H9 (cell line): Measurements from ENCODE around the gene TOR1B. TPM values are rescaled to one million over a fixed set of nuclear protein-coding genes. Genes with fewer than 3 reads are reported as not detected.

Source experiments
- DNase-seq: peaks from one replicate; pipeline ENCODE4 v3.0.0-alpha.2; 2017
- H2AFZ ChIP-seq: one replicate; pipeline ENCODE4 v1.6.1; 2013; ENCODE audit warnings: mild to moderate bottlenecking, low read length, control low read depth, moderate library complexity
- H2AK5ac ChIP-seq: 2 replicates; pipeline ENCODE4 v1.6.1; 2013; ENCODE audit warnings: low read length, control low read depth, mixed read lengths; ENCODE audit not compliant: insufficient read length
- H2BK120ac ChIP-seq: one replicate; pipeline ENCODE4 v1.6.1; 2013; ENCODE audit warnings: low read depth, mild to moderate bottlenecking, low read length, control low read depth, inconsistent platforms; ENCODE audit not compliant: poor library complexity, severe bottlenecking
- H2BK12ac ChIP-seq: 2 replicates; pipeline ENCODE4 v1.6.1; 2013; ENCODE audit warnings: low read length, control low read depth, mixed read lengths, low read depth; ENCODE audit not compliant: insufficient read length
- H2BK15ac ChIP-seq: 2 replicates; pipeline ENCODE4 v1.6.1; 2013; ENCODE audit warnings: low read depth, low read length, control low read depth
- H2BK20ac ChIP-seq: one replicate; pipeline ENCODE4 v1.6.1; 2013; ENCODE audit warnings: low read depth, mild to moderate bottlenecking, low read length, control low read depth, inconsistent platforms; ENCODE audit not compliant: poor library complexity, severe bottlenecking
- H2BK5ac ChIP-seq: 2 replicates; pipeline ENCODE4 v1.6.1; 2013; ENCODE audit warnings: low read length, control low read depth, mixed read lengths; ENCODE audit not compliant: insufficient read length
- H3K14ac ChIP-seq: 2 replicates; pipeline ENCODE4 v1.6.1; 2013; ENCODE audit warnings: low read length, control low read depth; ENCODE audit not compliant: insufficient read depth
- H3K18ac ChIP-seq: 2 replicates; pipeline ENCODE4 v1.6.1; 2013; ENCODE audit warnings: low read depth, mild to moderate bottlenecking, mixed read lengths, low read length, control low read depth; ENCODE audit not compliant: insufficient read length
- H3K23ac ChIP-seq: 2 replicates; pipeline ENCODE4 v1.6.1; 2013; ENCODE audit warnings: low read length, control low read depth, mixed read lengths, low read depth; ENCODE audit not compliant: insufficient read length
- H3K23me2 ChIP-seq: 2 replicates; pipeline ENCODE4 v1.6.1; 2013; ENCODE audit warnings: low read depth, mild to moderate bottlenecking, mixed read lengths, low read length, control low read depth; ENCODE audit not compliant: insufficient read length, poor library complexity, severe bottlenecking
- H3K27ac ChIP-seq: 2 replicates; pipeline ENCODE4 v1.5.1; 2013; ENCODE audit warnings: low read length, control low read depth, mixed read lengths, low read depth; ENCODE audit not compliant: insufficient read length
- H3K27me3 ChIP-seq: 2 replicates; pipeline ENCODE4 v1.6.1; 2013; ENCODE audit warnings: low read length, control low read depth, inconsistent platforms; ENCODE audit not compliant: insufficient read depth
- H3K4ac ChIP-seq: 2 replicates; pipeline ENCODE4 v1.6.1; 2013; ENCODE audit warnings: low read depth, mild to moderate bottlenecking, control low read depth, inconsistent platforms, low read length, moderate library complexity
- H3K4me1 ChIP-seq: 2 replicates; pipeline ENCODE4 v1.6.1; 2013; ENCODE audit warnings: low read length, control low read depth, inconsistent platforms; ENCODE audit not compliant: insufficient read depth
- H3K4me2 ChIP-seq: 2 replicates; pipeline ENCODE4 v1.6.1; 2013; ENCODE audit warnings: low read length, control low read depth, mixed read lengths; ENCODE audit not compliant: insufficient read length, insufficient read depth
- H3K56ac ChIP-seq: 2 replicates; pipeline ENCODE4 v1.6.1; 2013; ENCODE audit warnings: low read depth, mild to moderate bottlenecking, mixed read lengths, low read length, control low read depth; ENCODE audit not compliant: insufficient read length
- H3K79me1 ChIP-seq: 2 replicates; pipeline ENCODE4 v1.6.1; 2013; ENCODE audit warnings: low read depth, mild to moderate bottlenecking, moderate library complexity, low read length, control low read depth, inconsistent platforms; ENCODE audit not compliant: insufficient read depth, poor library complexity, severe bottlenecking
- H3K79me2 ChIP-seq: 2 replicates; pipeline ENCODE4 v1.6.1; 2013; ENCODE audit warnings: low read length, control low read depth, inconsistent platforms; ENCODE audit not compliant: insufficient read depth
- H3K9ac ChIP-seq: 2 replicates; pipeline ENCODE4 v1.6.1; 2013; ENCODE audit warnings: low read length, control low read depth, mixed read lengths; ENCODE audit not compliant: insufficient read length; ENCODE audit errors: extremely low read depth
- H3K9me3 ChIP-seq: one replicate; pipeline ENCODE4 v1.6.1; 2013; ENCODE audit warnings: low read depth, low read length, inconsistent platforms; ENCODE audit not compliant: control insufficient read depth
- H3T11ph ChIP-seq: one replicate; pipeline ENCODE4 v1.6.1; 2013; ENCODE audit warnings: mild to moderate bottlenecking, low read length, control low read depth, inconsistent platforms
- H4K20me1 ChIP-seq: one replicate; pipeline ENCODE4 v1.6.1; 2013; ENCODE audit not compliant: control insufficient read depth, insufficient read length, insufficient read depth
- H4K5ac ChIP-seq: 2 replicates; pipeline ENCODE4 v1.6.1; 2013; ENCODE audit warnings: low read depth, mild to moderate bottlenecking, mixed read lengths, low read length, control low read depth; ENCODE audit not compliant: insufficient read length
- H4K8ac ChIP-seq: replicated peaks from 2 replicates; pipeline ENCODE4 v1.6.1; 2013; ENCODE audit warnings: low read length, control low read depth, mixed read lengths, low read depth; ENCODE audit not compliant: insufficient read length
- H4K91ac ChIP-seq: 2 replicates; pipeline ENCODE4 v1.6.1; 2013; ENCODE audit warnings: low read depth, mild to moderate bottlenecking, moderate library complexity, mixed read lengths, low read length, control low read depth; ENCODE audit not compliant: insufficient read length
- H3K27ac Mint-ChIP-seq, 3 experiments: 2 replicates in 2 of 3; 3 replicates in 1 of 3; pipeline ENCODE4 v1.8.0; 2020 to 2021; ENCODE audit warnings: mixed read lengths in 3 of 3, mild to moderate bottlenecking in 1 of 3, moderate library complexity in 1 of 3
- H3K27me3 Mint-ChIP-seq: 2 replicates; pipeline ENCODE4 v1.8.0; 2021; ENCODE audit warnings: low read depth, mild to moderate bottlenecking, moderate library complexity, mixed read lengths
- H3K36me3 Mint-ChIP-seq, 3 experiments: 2 replicates in 2 of 3; 3 replicates in 1 of 3; pipeline ENCODE4 v1.8.0; 2020 to 2021; ENCODE audit warnings: low read depth in 3 of 3, mixed read lengths in 3 of 3; ENCODE audit not compliant: insufficient read depth in 1 of 3
- H3K4me1 Mint-ChIP-seq, 2 experiments: 2 replicates each; pipeline ENCODE4 v1.8.0; 2020; ENCODE audit warnings: mixed read lengths in 2 of 2
- H3K4me3 Mint-ChIP-seq, 2 experiments: 2 replicates in 1 of 2; 3 replicates in 1 of 2; pipeline ENCODE4 v1.8.0; 2020 to 2021; ENCODE audit warnings: mild to moderate bottlenecking in 2 of 2, mixed read lengths in 2 of 2, moderate library complexity in 1 of 2
- H3K9me3 Mint-ChIP-seq, 2 experiments: 2 replicates in 1 of 2; 3 replicates in 1 of 2; pipeline ENCODE4 v1.8.0; 2020; ENCODE audit warnings: mild to moderate bottlenecking in 2 of 2, mixed read lengths in 2 of 2, moderate library complexity in 1 of 2
- WGBS: extraction: QIAGEN DNeasy Blood & Tissue Kit; methylation state at CpG from one replicate; pipeline ENCODE4 v1.1.7; 2013; ENCODE audit warnings: missing lambda C conversion rate, low lambda C conversion rate, mixed read lengths; ENCODE audit not compliant: insufficient read length; ENCODE audit errors: extremely low coverage; 5-methylcytosine and 5-hydroxymethylcytosine counted together
- total RNA-seq: library from RNA; stranded (reverse); gene quantifications from 2 replicates; pipeline ENCODE4 v1.2.1, GENCODE V29; 2021
- TF ChIP-seq, protein P1 (sequence below): fragments of 200-600 bp; sonication (generic); conservative IDR thresholded peaks from 3 replicates; pipeline ENCODE4 v1.8.0; 2021; ENCODE audit warnings: antibody characterized with exemption, mild to moderate bottlenecking

TOR1B gene
- total RNA-seq, 1 experiment from 2014 or later = 18.1 TPM

DNA sequence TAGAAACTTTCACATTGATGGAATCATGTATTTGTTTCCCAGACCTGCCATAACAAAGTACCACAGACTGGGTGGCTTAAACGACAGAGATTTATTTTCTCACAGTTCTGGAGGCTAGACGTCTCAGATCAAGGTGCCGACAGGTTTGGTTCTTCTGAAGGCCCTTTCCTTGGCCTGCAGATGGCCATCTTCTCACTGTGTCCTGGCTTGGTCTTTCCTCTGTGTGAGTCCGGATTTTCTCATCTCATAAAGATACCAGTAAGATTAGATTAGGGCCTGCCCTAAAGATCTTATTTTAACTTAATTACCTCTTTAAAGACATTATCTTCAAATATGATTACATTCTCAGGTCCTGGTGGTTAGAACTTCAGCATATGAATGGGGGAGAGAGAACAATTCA is 38.1 kb downstream of the TOR1B start:
- Histone ChIP-seq H3K27me3 (no peaks in the 10 kb centered on the region), H2BK15ac (no peak overlapping the region), H3K4ac (no peak overlapping the region), H3K27ac (no peak overlapping the region), H3K79me1 (no peaks in the 10 kb centered on the region), H3K18ac (no peak overlapping the region), H4K20me1 (no peaks in the 10 kb centered on the region), H4K91ac (no peak overlapping the region), H3T11ph (no peak overlapping the region), H2BK12ac (no peak overlapping the region), H2AK5ac (no peak overlapping the region), H3K4me2 (no peak overlapping the region), H3K9me3 (no peaks in the 10 kb centered on the region), H3K23ac (no peak overlapping the region), H3K4me1 (peaks cover 6% of the 10 kb centered on the region; the same call in 1 of the 2 replicates), H4K5ac (no peak overlapping the region), H3K14ac (no peak overlapping the region), H2BK120ac (no peak overlapping the region), H3K56ac (no peak overlapping the region), H4K8ac (no peak overlapping the region), H2BK5ac (no peak overlapping the region), H3K23me2 (no peaks in the 10 kb centered on the region), H2AFZ (no peak overlapping the region), H2BK20ac (no peak overlapping the region), H3K9ac (no peak overlapping the region), H3K79me2 (no peaks in the 10 kb centered on the region)
- no CpG with 5 or more reads among the region's 4 CpGs for WGBS
- no peaks in the 10 kb centered on the region for H3K9me3 Mint-ChIP-seq
- peaks cover 0 to 2% (median 0%) of the 10 kb centered on the region in 3 experiments; a peak in 2 of 7 replicates for H3K36me3 Mint-ChIP-seq
- no peak for DNase-seq
- TF ChIP-seq, protein P1, sequence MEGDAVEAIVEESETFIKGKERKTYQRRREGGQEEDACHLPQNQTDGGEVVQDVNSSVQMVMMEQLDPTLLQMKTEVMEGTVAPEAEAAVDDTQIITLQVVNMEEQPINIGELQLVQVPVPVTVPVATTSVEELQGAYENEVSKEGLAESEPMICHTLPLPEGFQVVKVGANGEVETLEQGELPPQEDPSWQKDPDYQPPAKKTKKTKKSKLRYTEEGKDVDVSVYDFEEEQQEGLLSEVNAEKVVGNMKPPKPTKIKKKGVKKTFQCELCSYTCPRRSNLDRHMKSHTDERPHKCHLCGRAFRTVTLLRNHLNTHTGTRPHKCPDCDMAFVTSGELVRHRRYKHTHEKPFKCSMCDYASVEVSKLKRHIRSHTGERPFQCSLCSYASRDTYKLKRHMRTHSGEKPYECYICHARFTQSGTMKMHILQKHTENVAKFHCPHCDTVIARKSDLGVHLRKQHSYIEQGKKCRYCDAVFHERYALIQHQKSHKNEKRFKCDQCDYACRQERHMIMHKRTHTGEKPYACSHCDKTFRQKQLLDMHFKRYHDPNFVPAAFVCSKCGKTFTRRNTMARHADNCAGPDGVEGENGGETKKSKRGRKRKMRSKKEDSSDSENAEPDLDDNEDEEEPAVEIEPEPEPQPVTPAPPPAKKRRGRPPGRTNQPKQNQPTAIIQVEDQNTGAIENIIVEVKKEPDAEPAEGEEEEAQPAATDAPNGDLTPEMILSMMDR = no peak
- peaks cover 39 to 46% of the 10 kb centered on the region in 2 experiments for H3K4me1 Mint-ChIP-seq
- peak overlapping the region in 2 of 3 experiments; percentile 24 to 37; a peak in 2 of 7 replicates for H3K27ac Mint-ChIP-seq
- no peaks in the 10 kb centered on the region; the same call in 1 of the 2 replicates for H3K27me3 Mint-ChIP-seq
- H3K4me3 Mint-ChIP-seq = no peak overlapping the region; a peak in 1 of 5 replicates
